SK-N-SH (cell line): ENCODE data around the gene ANO10. TPM values are rescaled to one million over a fixed set of nuclear protein-coding genes. Genes with fewer than 3 reads are reported as not detected.

Experiments
- CTCF ChIA-PET: fragments of 300-600, 350-600 bp; formaldehyde crosslinking; extraction: SDS; loops from one replicate; lab custom pipeline; 2021; lab: Yijun Ruan, JAX
- POLR2A ChIA-PET: fragments of 350-600 bp; sonication (Branson Sonifier 250); formaldehyde crosslinking; extraction: SDS; loops from one replicate; lab custom pipeline; 2020; ENCODE audit warnings: antibody characterized with exemption, inconsistent platforms; lab: Yijun Ruan, JAX
- DNase-seq: peaks from one replicate; pipeline ENCODE4 v3.0.0; 2012
- H2AFZ ChIP-seq: fragments of 200-600 bp; sonication (generic); 2 replicates; pipeline ENCODE4 v1.8.1; 2016; ENCODE audit warnings: antibody characterized with exemption, mild to moderate bottlenecking, low read depth
- H3F3A ChIP-seq: fragments of 200-600 bp; sonication (generic); replicated peaks from 2 replicates; pipeline ENCODE3; 2016; ENCODE audit warnings: antibody characterized with exemption, mild to moderate bottlenecking; ENCODE audit not compliant: insufficient read depth
- H3K27ac ChIP-seq, 2 experiments: fragments of 200-500 bp in 1 of 2; fragments of 200-600 bp in 1 of 2; sonication (Bioruptor generic) in 1 of 2; sonication (generic), shearing (Covaris generic) in 1 of 2; 2 replicates each; pipeline versions ENCODE4 v1.5.1 to v1.6.1; 2014 to 2016; ENCODE audit warnings: low read depth in 2 of 2, inconsistent platforms in 1 of 2, low read length in 1 of 2, mild to moderate bottlenecking in 1 of 2, mixed read lengths in 1 of 2
- H3K27me3 ChIP-seq: fragments of 200-600 bp; sonication (generic), shearing (Covaris generic); 2 replicates; pipeline ENCODE4 v1.6.1; 2016; ENCODE audit warnings: mixed run types; ENCODE audit not compliant: insufficient read depth
- H3K36me3 ChIP-seq, 2 experiments: fragments of 200-500 bp in 1 of 2; fragments of 200-600 bp in 1 of 2; sonication (Bioruptor generic) in 1 of 2; sonication (generic) in 1 of 2; replicated peaks in 1 of 2; 2 replicates each; pipeline versions ENCODE3 to v1.5.1; 2014 to 2016; ENCODE audit warnings: low read length in 1 of 2, mild to moderate bottlenecking in 1 of 2; ENCODE audit not compliant: insufficient read depth in 2 of 2, control insufficient read depth in 1 of 2
- H3K4me1 ChIP-seq, 2 experiments: fragments of 200-500 bp in 1 of 2; fragments of 200-600 bp in 1 of 2; sonication (Bioruptor generic) in 1 of 2; sonication (generic), shearing (Covaris generic) in 1 of 2; 2 replicates each; pipeline versions ENCODE4 v1.5.1 to v1.6.1; 2014 to 2016; ENCODE audit warnings: low read depth in 1 of 2, low read length in 1 of 2, mixed run types in 1 of 2; ENCODE audit not compliant: insufficient read depth in 2 of 2, control insufficient read depth in 1 of 2
- H3K4me2 ChIP-seq: fragments of 200-600 bp; sonication (generic), shearing (Covaris generic); 2 replicates; pipeline ENCODE4 v1.6.1; 2017; ENCODE audit warnings: mixed run types
- H3K4me3 ChIP-seq, 2 experiments: fragments of 200-500 bp in 1 of 2; fragments of 200-600 bp in 1 of 2; sonication (Bioruptor generic) in 1 of 2; sonication (generic), shearing (Covaris generic) in 1 of 2; 2 replicates each; pipeline versions ENCODE4 v1.5.1 to v1.8.1; 2014 to 2016; ENCODE audit warnings: low read depth in 2 of 2, inconsistent platforms in 1 of 2, low read length in 1 of 2, mild to moderate bottlenecking in 1 of 2, mixed read lengths in 1 of 2, moderate library complexity in 1 of 2
- H3K79me2 ChIP-seq: fragments of 200-600 bp; sonication (generic); 2 replicates; pipeline ENCODE4 v1.8.1; 2017; ENCODE audit warnings: mild to moderate bottlenecking; ENCODE audit not compliant: insufficient read depth
- H3K9ac ChIP-seq: fragments of 200-600 bp; sonication (generic); 2 replicates; pipeline ENCODE4 v1.6.1; 2017; ENCODE audit warnings: mixed run types
- H3K9me2 ChIP-seq: fragments of 200-600 bp; sonication (generic); 2 replicates; pipeline ENCODE4 v1.6.1; 2017; ENCODE audit warnings: mixed run types
- H3K9me3 ChIP-seq: fragments of 200-600 bp; sonication (generic); 2 replicates; pipeline ENCODE4 v1.6.1; 2017; ENCODE audit warnings: mixed run types, mild to moderate bottlenecking, moderate library complexity
- H4K20me1 ChIP-seq: fragments of 200-600 bp; sonication (generic); 2 replicates; pipeline ENCODE4 v1.6.1; 2017; ENCODE audit warnings: mild to moderate bottlenecking, mixed run types; ENCODE audit not compliant: insufficient read depth
- CHD2 ChIP-seq: fragments of 150-350 bp; IDR thresholded peaks from 2 replicates; pipeline ENCODE4 v1.6.1; 2018; ENCODE audit warnings: low read length; ENCODE audit not compliant: partially characterized antibody
- ELF1 ChIP-seq: IDR thresholded peaks from 2 replicates; pipeline ENCODE4 v1.4.0; 2012
- EZH2phosphoT487 ChIP-seq: fragments of 200-600 bp; sonication (generic); IDR thresholded peaks from 2 replicates; pipeline ENCODE4 v1.6.1; 2017; ENCODE audit warnings: low read depth, mixed run types, mild to moderate bottlenecking, antibody characterized with exemption, moderate library complexity, borderline replicate concordance
- FOXJ3 ChIP-seq: sonication (generic); formaldehyde crosslinking; IDR thresholded peaks from 2 replicates; pipeline ENCODE4 v1.5.1; 2020; ENCODE audit warnings: mild to moderate bottlenecking, missing genetic modification reagents
- FOXM1 ChIP-seq: IDR thresholded peaks from 2 replicates; pipeline ENCODE4 v1.4.0; 2012; ENCODE audit warnings: low read depth, mild to moderate bottlenecking
- GATA2 ChIP-seq: sonication (generic); formaldehyde crosslinking; IDR thresholded peaks from 2 replicates; pipeline ENCODE4 v1.5.0; 2020; ENCODE audit warnings: mild to moderate bottlenecking, missing genetic modification reagents
- JUND ChIP-seq: IDR thresholded peaks from 2 replicates; pipeline ENCODE4 v1.4.0; 2012
- NRF1 ChIP-seq: IDR thresholded peaks from 2 replicates; pipeline ENCODE4 v1.6.1; 2012; ENCODE audit warnings: low read depth, mild to moderate bottlenecking, low read length
- RFX5 ChIP-seq: IDR thresholded peaks from 2 replicates; pipeline ENCODE4 v1.6.1; 2012; ENCODE audit warnings: mild to moderate bottlenecking, improper control_type of control experiment, low read length
- SIN3A ChIP-seq: IDR thresholded peaks from 2 replicates; pipeline ENCODE4 v1.6.1; 2012; ENCODE audit warnings: low read depth, mild to moderate bottlenecking, low read length, moderate library complexity, borderline replicate concordance
- TAF1 ChIP-seq: IDR thresholded peaks from 2 replicates; pipeline ENCODE4 v1.6.1; 2012; ENCODE audit warnings: low read depth, mild to moderate bottlenecking, low read length, moderate library complexity, borderline replicate concordance
- TCF12 ChIP-seq: IDR thresholded peaks from 2 replicates; pipeline ENCODE4 v1.4.0; 2012
- YY1 ChIP-seq: IDR thresholded peaks from 2 replicates; pipeline ENCODE4 v1.4.0; 2012; ENCODE audit warnings: low read depth, mild to moderate bottlenecking
- WGBS: methylation state at CpG from one replicate; pipeline ENCODE4 v1.1.6; 2017; ENCODE audit warnings: low lambda C conversion rate; 5-methylcytosine and 5-hydroxymethylcytosine counted together
- polyA plus RNA-seq, 3 experiments: library from polyadenylated mRNA; depleted of rRNA; stranded (reverse); fragments of >200 nt; gene quantifications; 2 replicates each; pipeline ENCODE4 v1.2.3, GENCODE V29; 2012
- TF ChIP-seq, protein P1 (sequence below): fragments of 200-600 bp; sonication (generic); IDR thresholded peaks from 2 replicates; pipeline ENCODE4 v1.6.1; 2017; ENCODE audit warnings: antibody characterized with exemption, mild to moderate bottlenecking, moderate library complexity
- TF ChIP-seq, protein P2 (sequence below): fragments of 150-350 bp; IDR thresholded peaks from 2 replicates; pipeline ENCODE4 v1.6.1; 2017; ENCODE audit warnings: antibody characterized with exemption, low read length, low read depth, borderline replicate concordance
- TF ChIP-seq, protein P3 (sequence below): fragments of 150-350 bp; IDR thresholded peaks from 2 replicates; pipeline ENCODE4 v1.6.1; 2016; ENCODE audit warnings: mild to moderate bottlenecking, low read depth, low read length
- TF ChIP-seq, protein P4 (sequence below): IDR thresholded peaks from 2 replicates; pipeline ENCODE4 v1.4.0; 2012; ENCODE audit warnings: low read depth, borderline replicate concordance
- TF ChIP-seq, protein P5 (sequence below): IDR thresholded peaks from 2 replicates; pipeline ENCODE4 v1.4.0; 2012; ENCODE audit warnings: low read depth, borderline replicate concordance

The ANO10 gene
- polyA plus RNA-seq, 1 of the 3 experiments (the other 2 are of a cell fraction) = 16.8 TPM

DNA sequence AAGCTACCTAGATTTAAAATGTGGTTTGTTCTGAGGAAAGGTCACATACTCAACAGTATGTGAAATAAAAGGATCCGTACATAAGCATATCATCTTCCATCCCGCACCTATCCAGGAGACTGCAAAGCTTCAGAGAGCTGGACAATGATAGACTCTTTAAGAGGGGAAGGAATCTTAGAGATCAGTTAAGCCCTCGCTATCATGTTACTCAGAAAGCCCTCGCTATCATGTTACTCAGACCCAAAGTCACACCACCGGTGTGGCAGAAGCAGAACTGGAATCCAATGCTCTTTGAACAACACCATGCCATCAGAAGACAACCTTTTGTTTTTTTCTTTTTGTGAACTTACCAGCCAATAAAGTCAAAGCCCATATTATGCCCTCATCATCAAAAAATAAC, 5.8 kb downstream of the ANO10 start:
- peaks cover 0 to 4% of the 10 kb centered on the region in 2 experiments for H3K36me3 ChIP-seq
- no peak overlapping the region for H3K27ac ChIP-seq
- H3K4me1 ChIP-seq = no peaks in the 10 kb centered on the region; a peak in 2 of 4 replicates
- TF ChIP-seq ELF1 = no peak
- TF ChIP-seq JUND = no peak
- TF ChIP-seq NRF1 = no peak
- no peak for TF ChIP-seq FOXM1
- no peak for TF ChIP-seq CHD2
- H3K9me3 ChIP-seq = no peaks in the 10 kb centered on the region
- H3K4me2 ChIP-seq = no peak overlapping the region
- H4K20me1 ChIP-seq = peaks cover 3% of the 10 kb centered on the region; the same call in 1 of the 2 replicates
- no peak overlapping the region for H3K9ac ChIP-seq
- no peaks in the 10 kb centered on the region for H3K9me2 ChIP-seq
- ChIA-PET CTCF (no interaction called here), POLR2A (no interaction called here)
- H2AFZ ChIP-seq = no peak overlapping the region
- DNase-seq = no peak
- H3K79me2 ChIP-seq = peaks cover 54% of the 10 kb centered on the region
- no peak overlapping the region for H3K4me3 ChIP-seq
- H3F3A ChIP-seq = no peaks in the 10 kb centered on the region
- no peaks in the 10 kb centered on the region for H3K27me3 ChIP-seq
- WGBS = 97% methylated on average over 5 of the region's 5 CpGs

DNA sequence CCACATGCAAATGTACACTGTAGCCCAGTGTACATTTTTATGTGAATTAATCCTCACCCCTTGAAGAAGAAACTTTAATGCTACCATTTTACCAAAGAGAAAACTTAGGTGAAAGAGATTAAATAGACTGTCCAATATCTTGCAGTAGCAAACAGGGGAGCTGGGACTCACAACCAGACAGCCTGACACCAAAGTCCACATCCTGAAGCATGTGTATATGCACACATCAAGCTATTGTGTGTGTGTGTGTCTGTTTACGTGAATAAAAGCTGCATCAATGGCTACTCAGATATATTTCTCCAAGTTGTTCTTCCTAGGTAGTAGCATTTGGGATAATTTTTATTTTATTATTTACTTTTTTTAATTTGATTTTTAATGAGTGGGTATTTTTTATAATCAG, 6.7 kb downstream of the ANO10 start:
- Histone ChIP-seq H3K36me3 (peaks cover 0 to 4% of the 10 kb centered on the region in 2 experiments), H3K9me3 (no peaks in the 10 kb centered on the region), H3K9ac (no peak overlapping the region), H3K27me3 (no peaks in the 10 kb centered on the region), H2AFZ (no peak overlapping the region), H3K27ac (no peak overlapping the region), H3K4me2 (no peak overlapping the region), H3K9me2 (no peaks in the 10 kb centered on the region), H4K20me1 (peaks cover 3% of the 10 kb centered on the region; the same call in 1 of the 2 replicates), H3F3A (no peaks in the 10 kb centered on the region), H3K4me3 (no peak overlapping the region), H3K4me1 (no peaks in the 10 kb centered on the region; a peak in 2 of 4 replicates), H3K79me2 (peaks cover 56% of the 10 kb centered on the region)
- TF ChIP-seq TCF12 (no peak), RFX5 (no peak), FOXM1 (no peak), FOXJ3 (CRISPR knock-in tag) (no peak), CHD2 (no peak), TAF1 (no peak), EZH2phosphoT487 (no peak), ELF1 (no peak), YY1 (no peak), GATA2 (CRISPR knock-in tag) (no peak), SIN3A (no peak)
- TF ChIP-seq, protein P1, sequence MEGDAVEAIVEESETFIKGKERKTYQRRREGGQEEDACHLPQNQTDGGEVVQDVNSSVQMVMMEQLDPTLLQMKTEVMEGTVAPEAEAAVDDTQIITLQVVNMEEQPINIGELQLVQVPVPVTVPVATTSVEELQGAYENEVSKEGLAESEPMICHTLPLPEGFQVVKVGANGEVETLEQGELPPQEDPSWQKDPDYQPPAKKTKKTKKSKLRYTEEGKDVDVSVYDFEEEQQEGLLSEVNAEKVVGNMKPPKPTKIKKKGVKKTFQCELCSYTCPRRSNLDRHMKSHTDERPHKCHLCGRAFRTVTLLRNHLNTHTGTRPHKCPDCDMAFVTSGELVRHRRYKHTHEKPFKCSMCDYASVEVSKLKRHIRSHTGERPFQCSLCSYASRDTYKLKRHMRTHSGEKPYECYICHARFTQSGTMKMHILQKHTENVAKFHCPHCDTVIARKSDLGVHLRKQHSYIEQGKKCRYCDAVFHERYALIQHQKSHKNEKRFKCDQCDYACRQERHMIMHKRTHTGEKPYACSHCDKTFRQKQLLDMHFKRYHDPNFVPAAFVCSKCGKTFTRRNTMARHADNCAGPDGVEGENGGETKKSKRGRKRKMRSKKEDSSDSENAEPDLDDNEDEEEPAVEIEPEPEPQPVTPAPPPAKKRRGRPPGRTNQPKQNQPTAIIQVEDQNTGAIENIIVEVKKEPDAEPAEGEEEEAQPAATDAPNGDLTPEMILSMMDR = no peak
- TF ChIP-seq, protein P2, sequence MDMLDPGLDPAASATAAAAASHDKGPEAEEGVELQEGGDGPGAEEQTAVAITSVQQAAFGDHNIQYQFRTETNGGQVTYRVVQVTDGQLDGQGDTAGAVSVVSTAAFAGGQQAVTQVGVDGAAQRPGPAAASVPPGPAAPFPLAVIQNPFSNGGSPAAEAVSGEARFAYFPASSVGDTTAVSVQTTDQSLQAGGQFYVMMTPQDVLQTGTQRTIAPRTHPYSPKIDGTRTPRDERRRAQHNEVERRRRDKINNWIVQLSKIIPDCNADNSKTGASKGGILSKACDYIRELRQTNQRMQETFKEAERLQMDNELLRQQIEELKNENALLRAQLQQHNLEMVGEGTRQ = no peak
- TF ChIP-seq, protein P3, sequence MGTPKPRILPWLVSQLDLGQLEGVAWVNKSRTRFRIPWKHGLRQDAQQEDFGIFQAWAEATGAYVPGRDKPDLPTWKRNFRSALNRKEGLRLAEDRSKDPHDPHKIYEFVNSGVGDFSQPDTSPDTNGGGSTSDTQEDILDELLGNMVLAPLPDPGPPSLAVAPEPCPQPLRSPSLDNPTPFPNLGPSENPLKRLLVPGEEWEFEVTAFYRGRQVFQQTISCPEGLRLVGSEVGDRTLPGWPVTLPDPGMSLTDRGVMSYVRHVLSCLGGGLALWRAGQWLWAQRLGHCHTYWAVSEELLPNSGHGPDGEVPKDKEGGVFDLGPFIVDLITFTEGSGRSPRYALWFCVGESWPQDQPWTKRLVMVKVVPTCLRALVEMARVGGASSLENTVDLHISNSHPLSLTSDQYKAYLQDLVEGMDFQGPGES = no peak
- TF ChIP-seq, protein P4, sequence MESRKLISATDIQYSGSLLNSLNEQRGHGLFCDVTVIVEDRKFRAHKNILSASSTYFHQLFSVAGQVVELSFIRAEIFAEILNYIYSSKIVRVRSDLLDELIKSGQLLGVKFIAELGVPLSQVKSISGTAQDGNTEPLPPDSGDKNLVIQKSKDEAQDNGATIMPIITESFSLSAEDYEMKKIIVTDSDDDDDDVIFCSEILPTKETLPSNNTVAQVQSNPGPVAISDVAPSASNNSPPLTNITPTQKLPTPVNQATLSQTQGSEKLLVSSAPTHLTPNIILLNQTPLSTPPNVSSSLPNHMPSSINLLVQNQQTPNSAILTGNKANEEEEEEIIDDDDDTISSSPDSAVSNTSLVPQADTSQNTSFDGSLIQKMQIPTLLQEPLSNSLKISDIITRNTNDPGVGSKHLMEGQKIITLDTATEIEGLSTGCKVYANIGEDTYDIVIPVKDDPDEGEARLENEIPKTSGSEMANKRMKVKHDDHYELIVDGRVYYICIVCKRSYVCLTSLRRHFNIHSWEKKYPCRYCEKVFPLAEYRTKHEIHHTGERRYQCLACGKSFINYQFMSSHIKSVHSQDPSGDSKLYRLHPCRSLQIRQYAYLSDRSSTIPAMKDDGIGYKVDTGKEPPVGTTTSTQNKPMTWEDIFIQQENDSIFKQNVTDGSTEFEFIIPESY = no peak
- TF ChIP-seq, protein P5, sequence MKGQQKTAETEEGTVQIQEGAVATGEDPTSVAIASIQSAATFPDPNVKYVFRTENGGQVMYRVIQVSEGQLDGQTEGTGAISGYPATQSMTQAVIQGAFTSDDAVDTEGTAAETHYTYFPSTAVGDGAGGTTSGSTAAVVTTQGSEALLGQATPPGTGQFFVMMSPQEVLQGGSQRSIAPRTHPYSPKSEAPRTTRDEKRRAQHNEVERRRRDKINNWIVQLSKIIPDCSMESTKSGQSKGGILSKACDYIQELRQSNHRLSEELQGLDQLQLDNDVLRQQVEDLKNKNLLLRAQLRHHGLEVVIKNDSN = no peak
- no peak for DNase-seq
- ChIA-PET POLR2A (no interaction called here), CTCF (no interaction called here)
- 93% methylated on average over 1 of the region's 1 CpG for WGBS
